Stimulated activated CD8-positive, alpha-beta memory T cell treated with anti-CD3 and anti-CD28 coated beads, Interleukin-7, amount 100 ng/mL, for 1 hour (primary cell): ENCODE data around the gene TNFSF11.
"Not testable (repeated sequence)": the region's sequence is repeated elsewhere in the genome, so short reads cannot be mapped to it uniquely, and the experiment has no call there.

Source experiments
- DNase-seq, 2 donors: peaks; one replicate each; pipeline ENCODE4 v3.0.0-alpha.2; 2020; ENCODE audit warnings: low read depth in 2 of 2

TNFSF11 gene

GRCh38 chr13:42574011-42574410 lies at the start of gene TNFSF11:
Gene TNFSF11, plus strand, starts transcription at chr13:42574152. Its CDS starts 152 bp downstream, at chr13:42574304.
- no peak for DNase-seq

GRCh38 chr13:42524487-42525034 lies 49.4 kb upstream of the TNFSF11 start:
- DNase-seq, result no peak

DNA sequence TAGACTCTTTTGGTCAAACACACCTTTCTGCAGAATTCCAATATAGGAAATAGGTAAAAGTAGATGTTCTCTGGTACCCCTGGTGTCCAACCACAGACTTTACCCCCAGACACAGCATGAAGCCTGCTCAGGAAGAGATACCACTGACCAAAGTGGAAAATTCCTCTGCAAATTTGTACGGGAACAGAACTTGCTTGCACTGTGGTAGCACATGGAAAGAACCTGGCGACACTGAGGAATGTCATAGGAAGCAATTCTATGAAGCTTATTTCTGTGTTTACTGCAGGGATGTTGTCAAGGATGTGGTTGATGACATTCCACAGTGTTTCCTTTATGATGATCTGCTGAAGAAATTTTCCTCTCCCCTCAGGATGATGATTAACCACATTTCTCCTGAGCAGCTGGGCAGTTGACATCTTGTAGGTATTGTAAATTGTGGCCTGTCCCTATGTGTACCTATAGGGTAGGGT lies 48.9 kb upstream of the TNFSF11 start:
- DNase-seq, result no peak

DNA sequence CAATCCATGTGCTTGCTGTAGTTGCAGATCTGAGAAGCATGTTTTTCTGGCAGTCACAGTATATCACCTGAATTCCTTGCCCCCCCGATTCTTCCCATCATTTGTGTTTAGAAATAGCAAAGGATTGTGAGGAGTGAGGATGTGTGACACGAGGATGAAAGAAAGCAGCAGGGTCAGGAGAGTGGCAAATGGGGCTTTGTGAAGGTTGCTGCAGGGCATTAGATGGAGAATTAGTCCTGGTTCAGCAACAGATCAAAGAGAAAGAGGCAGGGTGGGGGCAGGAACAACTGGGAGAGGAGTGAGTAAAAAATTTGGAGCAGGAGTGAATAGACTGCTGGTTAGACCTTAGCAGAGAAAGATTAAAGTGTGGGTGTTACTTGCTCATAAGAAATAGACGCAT lies 47.7 kb upstream of the TNFSF11 start:
- no peak for DNase-seq

DNA sequence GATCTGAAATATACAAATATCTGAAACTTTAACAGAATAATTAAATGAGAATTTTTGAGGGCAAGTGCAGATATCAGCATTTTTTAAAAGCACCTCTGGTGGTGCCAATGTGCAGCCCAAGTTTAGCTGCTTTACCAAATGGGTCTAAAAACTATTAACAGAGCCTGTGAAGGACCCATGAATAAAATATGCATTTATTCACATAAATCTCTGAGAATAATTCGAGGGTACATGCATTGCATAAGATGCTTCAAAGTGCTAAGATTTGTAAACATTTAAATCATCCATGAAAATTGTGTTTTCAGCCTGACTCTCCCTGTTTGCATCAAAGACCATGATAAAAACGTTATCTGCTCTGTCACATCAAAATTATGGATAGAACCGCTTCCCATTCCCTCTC lies 47.1 kb upstream of the TNFSF11 start:
- DNase-seq, result no peak

GRCh38 chr13:42532561-42533335 lies 41.2 kb upstream of the TNFSF11 start:
- DNase-seq, result no peak

GRCh38 chr13:42533336-42533591 lies 40.7 kb upstream of the TNFSF11 start:
- no peak for DNase-seq

DNA sequence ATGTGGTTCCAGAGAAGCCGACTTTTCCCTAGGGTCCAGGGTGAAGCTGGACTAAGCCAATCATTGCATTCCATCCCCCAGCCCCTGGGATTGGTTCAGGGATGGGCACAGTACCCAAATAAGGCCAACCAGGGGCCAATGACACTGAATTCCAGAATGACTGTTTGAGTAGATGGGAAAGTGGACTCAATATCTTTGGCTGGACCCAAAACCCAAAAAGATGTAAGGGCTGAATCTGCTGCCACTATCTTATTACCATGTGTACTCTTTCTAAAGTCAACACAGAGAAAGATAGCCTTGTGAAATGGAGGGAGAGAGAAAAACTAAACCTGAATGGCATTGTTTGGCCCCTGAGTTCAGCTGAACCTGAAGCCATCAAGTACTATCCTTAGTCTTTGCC lies 39.2 kb upstream of the TNFSF11 start:
- DNase-seq, result no peak

GRCh38 chr13:42538996-42539395 lies 35.0 kb upstream of the TNFSF11 start:
- DNase-seq, result no peak

GRCh38 chr13:42539670-42540069 lies 34.3 kb upstream of the TNFSF11 start:
- no peak for DNase-seq

DNA sequence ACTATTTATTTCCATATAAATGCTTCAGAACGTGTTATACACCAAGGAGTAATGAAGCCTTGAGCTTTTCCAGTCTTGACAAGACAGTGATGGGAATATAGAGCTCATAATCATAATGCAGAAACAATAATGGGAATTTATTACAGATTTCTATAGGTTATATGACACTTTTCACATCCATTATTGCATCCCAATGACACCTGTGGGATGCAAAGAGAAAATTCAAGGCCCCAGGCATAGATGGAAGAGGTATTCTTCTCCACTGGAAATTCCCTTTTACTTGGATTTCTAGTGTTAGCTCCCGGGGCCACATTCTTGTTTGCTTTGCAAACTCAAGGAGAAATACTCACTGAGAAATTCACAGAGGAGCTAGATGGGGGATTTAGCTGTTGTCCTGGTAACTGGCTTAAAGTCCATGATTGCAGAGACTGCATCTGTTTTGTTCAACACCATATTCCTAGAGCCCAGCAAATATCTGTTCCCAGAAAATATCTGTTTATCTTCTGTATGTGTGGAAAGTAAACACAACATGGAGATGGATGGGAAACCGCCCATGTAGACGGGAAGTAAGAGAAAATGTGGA lies 30.6 kb upstream of the TNFSF11 start:
- DNase-seq, result no peak

- DNase-seq, result no peak
These were observed 29.6 kb upstream of the TNFSF11 start for GRCh38 chr13:42544246-42544926.

DNA sequence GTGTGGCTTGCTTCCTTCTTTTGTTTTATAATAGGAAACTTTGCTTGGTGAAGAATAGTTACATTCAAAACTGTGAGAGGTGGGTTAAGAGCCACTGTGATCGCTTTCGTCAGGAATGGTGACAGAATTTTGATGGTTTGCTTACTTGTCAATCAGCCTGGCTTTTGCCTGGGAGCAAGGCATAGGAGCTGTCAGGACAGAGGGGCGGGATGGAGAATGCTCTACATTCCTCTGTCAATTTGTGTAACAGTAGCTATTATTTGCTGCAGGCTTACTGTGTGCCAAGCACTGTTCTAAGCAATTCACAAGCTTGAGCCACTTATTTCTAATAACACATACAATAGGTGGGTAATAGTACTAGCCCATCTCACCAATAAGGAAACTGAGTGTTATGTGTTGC lies 28.1 kb upstream of the TNFSF11 start:
- DNase-seq, result no peak

DNA sequence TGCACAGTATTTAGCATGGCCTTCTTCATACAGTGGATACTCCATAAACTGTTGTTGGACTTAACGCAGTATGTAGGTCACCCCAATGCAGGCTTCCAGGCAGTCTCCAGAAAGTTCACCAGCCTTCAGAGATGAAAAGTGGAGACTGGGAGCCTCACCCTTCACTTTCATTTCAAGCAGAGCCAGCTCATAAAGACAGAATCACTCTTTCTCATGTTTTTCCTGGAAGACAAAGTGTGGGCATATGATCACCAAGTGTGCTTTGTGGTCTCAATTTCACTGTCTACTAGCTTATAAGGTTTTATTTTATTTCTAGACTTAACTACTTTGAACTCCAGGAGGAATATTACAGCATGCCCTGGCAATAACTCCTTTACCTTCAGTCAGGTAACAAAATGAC lies 26.3 kb upstream of the TNFSF11 start:
- no peak for DNase-seq

- DNase-seq, result no peak
These were observed 25.0 kb upstream of the TNFSF11 start for GRCh38 chr13:42548731-42549551.

DNA sequence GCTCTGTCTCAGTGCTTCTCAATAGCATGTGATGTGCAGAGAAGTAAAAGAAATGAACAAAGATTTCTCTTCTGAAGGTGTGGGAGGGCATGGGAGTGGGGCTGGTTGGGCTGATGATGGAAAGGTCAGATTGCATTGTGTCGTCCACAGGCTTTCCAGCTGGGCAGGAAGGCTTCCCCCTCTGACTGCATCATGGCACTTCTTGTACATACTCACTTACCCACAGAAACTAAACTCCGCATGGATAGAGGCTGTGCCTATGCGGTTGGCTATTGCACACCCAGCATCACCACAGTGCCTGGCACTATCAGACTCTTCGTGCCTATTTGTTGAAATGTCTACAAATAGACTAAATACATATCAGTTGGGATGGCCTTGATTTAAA lies 24.4 kb upstream of the TNFSF11 start:
- no peak for DNase-seq

DNA sequence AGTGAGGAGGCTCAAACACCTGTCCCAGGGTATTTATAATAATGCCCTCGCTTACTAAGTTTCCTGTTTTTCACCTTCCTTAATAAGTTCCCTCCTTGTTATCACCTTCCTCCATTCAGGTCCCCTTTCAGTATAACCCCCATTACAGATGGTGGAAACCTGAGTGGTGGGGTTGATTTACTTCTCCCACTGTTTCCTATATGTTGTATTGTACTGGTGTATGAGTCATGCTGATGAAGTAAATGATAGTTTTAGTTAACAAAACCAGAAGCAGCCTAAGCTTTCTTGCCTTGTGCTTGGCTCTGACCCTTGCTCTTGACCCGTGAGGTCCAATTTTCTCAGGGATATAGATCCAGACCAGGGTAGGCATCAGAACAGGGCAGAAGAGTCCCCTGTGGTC lies 22.3 kb upstream of the TNFSF11 start:
- no peak for DNase-seq

DNA sequence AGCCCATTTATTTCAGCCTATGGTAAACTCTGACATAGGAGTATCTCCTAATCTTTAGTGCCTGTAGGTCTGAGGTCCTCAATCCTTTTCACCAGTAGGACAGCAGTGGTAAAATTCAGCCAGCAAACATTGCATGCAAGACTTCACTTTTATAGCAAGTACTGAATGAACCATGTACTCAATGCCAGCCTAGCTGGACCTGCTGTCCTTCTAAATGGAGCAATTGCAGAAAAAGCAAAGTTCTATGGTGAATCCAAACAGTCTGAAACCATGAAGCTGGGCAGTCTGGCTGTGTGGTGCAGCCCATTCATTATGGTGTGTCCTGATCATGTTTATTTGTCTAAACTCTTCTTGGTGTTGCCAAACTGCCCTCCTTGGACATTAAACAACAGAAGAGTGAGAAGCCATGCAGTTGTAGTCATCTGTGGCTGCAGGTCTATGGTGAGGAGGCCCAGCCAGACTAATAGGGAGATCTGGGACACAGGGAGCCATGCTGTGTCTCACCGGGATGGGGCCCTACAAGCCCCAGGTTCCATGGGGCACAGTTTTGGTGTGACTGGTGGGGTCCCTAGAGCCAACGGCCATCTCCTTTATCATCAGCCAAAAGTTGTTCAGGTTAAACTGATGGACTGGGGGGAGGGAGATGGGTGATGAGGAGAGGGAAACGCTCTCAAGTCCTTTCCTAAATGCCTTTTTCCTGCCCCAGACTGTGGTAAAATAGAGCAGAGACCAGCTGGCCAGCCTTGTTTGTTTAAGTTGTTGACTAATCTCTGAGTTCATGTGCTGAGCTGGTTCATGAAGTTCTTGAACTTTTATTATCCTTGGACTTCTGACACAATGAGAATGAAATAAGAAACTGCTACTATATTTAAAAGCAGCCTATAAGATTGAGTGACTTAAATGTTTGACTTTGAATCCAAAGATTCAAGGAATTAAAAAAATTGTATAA lies 20.6 kb upstream of the TNFSF11 start:
- no peak for DNase-seq

GRCh38 chr13:42559057-42559456 lies 14.9 kb upstream of the TNFSF11 start:
- DNase-seq, result no peak

GRCh38 chr13:42559573-42560218 lies 14.3 kb upstream of the TNFSF11 start:
- DNase-seq, result not testable (repeated sequence)
